Testis (tissue), 2 donors: ENCODE measurements around the gene HSD17B14.

Experiments
- CTCF ChIP-seq, 3 experiments: fragments of 450-650 bp in 2 of 3; fragments of 200-600 bp in 1 of 3; sonication (generic) in 1 of 3; IDR thresholded peaks; one replicate each; pipeline ENCODE4 v1.5.1; 2016 to 2019; ENCODE audit warnings: antibody characterized with exemption in 3 of 3, mild to moderate bottlenecking in 2 of 3, moderate library complexity in 1 of 3
- POLR2A ChIP-seq: fragments of 450-650 bp; IDR thresholded peaks from one replicate; pipeline ENCODE4 v1.6.1; 2017; ENCODE audit warnings: antibody characterized with exemption, mild to moderate bottlenecking, moderate library complexity

GRCh38 chr19:48845384-48845783, 9.1 kb upstream of the HSD17B14 start:
- TF ChIP-seq POLR2A (no peak), CTCF (IDR thresholded peaks at IDR 0.05) (no peak)
